Hematopoietic multipotent progenitor cell treated with erythropoietin and hydrocortisone succinate and interleukin-3 and kit ligand, for 15 days (in vitro differentiated cells): ENCODE results near the gene DCUN1D1.

Source experiments
- DNase-seq: peaks from one replicate; pipeline ENCODE4 v3.0.0-alpha.2; 2015; ENCODE audit warnings: low spot score

The DCUN1D1 gene

GRCh38 chr3:182889948-182890629 is 90.2 kb downstream of the DCUN1D1 start:
- DNase-seq, result no peak
